Natural killer cell (primary cell): Measurements from ENCODE around the gene ADCY9. TPM values are rescaled to one million over a fixed set of nuclear protein-coding genes. Genes with fewer than 3 reads are reported as not detected.

Source experiments
- ATAC-seq, 3 donors: fragments of 150-1000 bp in 2 of 3; fragments of 200-7000 bp in 1 of 3; cut with Tn5 transposase; 1 replicate in 1 of 3; 2 replicates in 2 of 3; pipeline ENCODE4 v1.10.0; 2021; ENCODE audit warnings: mild to moderate bottlenecking in 2 of 3, moderate library complexity in 2 of 3
- DNase-seq, 2 donors: peaks; one replicate each; pipeline versions ENCODE4 v3.0.0 to v3.0.0-alpha.2; 2013 to 2021; ENCODE audit warnings: mixed read lengths in 1 of 2
- H3K27ac ChIP-seq: one replicate; pipeline ENCODE4 v1.5.1; 2013; ENCODE audit warnings: mild to moderate bottlenecking, low read length
- H3K27me3 ChIP-seq: one replicate; pipeline ENCODE4 v1.6.1; 2013; ENCODE audit warnings: low read length; ENCODE audit not compliant: control insufficient read depth, insufficient read depth
- H3K36me3 ChIP-seq: one replicate; pipeline ENCODE4 v1.6.1; 2013; ENCODE audit warnings: low read length; ENCODE audit not compliant: control insufficient read depth, insufficient read depth
- H3K4me1 ChIP-seq: one replicate; pipeline ENCODE4 v1.6.1; 2013; ENCODE audit warnings: low read length; ENCODE audit not compliant: control insufficient read depth, insufficient read depth
- H3K4me3 ChIP-seq: one replicate; pipeline ENCODE4 v1.5.1; 2013; ENCODE audit warnings: low read length
- H3K9me3 ChIP-seq: one replicate; pipeline ENCODE4 v1.6.1; 2013; ENCODE audit warnings: low read length; ENCODE audit not compliant: control insufficient read depth, insufficient read depth
- H3K27ac Mint-ChIP-seq, 2 donors: one replicate each; pipeline ENCODE4 v1.8.0; 2022; ENCODE audit warnings: mild to moderate bottlenecking in 2 of 2, mixed read lengths in 2 of 2, moderate library complexity in 1 of 2
- H3K27me3 Mint-ChIP-seq, 2 donors: one replicate each; pipeline ENCODE4 v1.8.0; 2022; ENCODE audit warnings: low read depth in 2 of 2, mixed read lengths in 2 of 2
- H3K36me3 Mint-ChIP-seq: one replicate; pipeline ENCODE4 v1.8.0; 2022; ENCODE audit warnings: mixed read lengths
- H3K4me1 Mint-ChIP-seq, 2 donors: one replicate each; pipeline ENCODE4 v1.8.0; 2022; ENCODE audit warnings: mixed read lengths in 2 of 2
- H3K4me3 Mint-ChIP-seq: one replicate; pipeline ENCODE4 v1.8.0; 2022; ENCODE audit warnings: mild to moderate bottlenecking, moderate library complexity, mixed read lengths
- H3K9me3 Mint-ChIP-seq, 2 donors: one replicate each; pipeline ENCODE4 v1.8.0; 2022; ENCODE audit warnings: mixed read lengths in 2 of 2
- WGBS: methylation state at CpG from one replicate; pipeline ENCODE4 v1.1.7; 2013; ENCODE audit warnings: missing lambda C conversion rate; ENCODE audit not compliant: insufficient coverage; 5-methylcytosine and 5-hydroxymethylcytosine counted together
- intact Hi-C: fragments of 100-400 bp; cut with micrococcal nuclease; formaldehyde crosslinking; loops from one replicate; pipeline ENCODE4 v1.14.2; 2022
- total RNA-seq, 4 donors: library from RNA; stranded (reverse); fragments of 120-200 nt in 1 of 4; gene quantifications; one replicate each; pipeline versions ENCODE4 v1.2.3 to v1.2.4, GENCODE V29; 2013 to 2022
- TF ChIP-seq, protein P1 (sequence below): fragments of 200-600 bp; IDR thresholded peaks from one replicate; pipeline ENCODE4 v1.8.0; 2022; ENCODE audit warnings: antibody characterized with exemption

The ADCY9 gene
- total RNA-seq, 3 donors from 2014 or later (not counting 1 experiment from before 2014, with no cell fraction given), result 28.0 to 52.4 (median 38.3) TPM

DNA sequence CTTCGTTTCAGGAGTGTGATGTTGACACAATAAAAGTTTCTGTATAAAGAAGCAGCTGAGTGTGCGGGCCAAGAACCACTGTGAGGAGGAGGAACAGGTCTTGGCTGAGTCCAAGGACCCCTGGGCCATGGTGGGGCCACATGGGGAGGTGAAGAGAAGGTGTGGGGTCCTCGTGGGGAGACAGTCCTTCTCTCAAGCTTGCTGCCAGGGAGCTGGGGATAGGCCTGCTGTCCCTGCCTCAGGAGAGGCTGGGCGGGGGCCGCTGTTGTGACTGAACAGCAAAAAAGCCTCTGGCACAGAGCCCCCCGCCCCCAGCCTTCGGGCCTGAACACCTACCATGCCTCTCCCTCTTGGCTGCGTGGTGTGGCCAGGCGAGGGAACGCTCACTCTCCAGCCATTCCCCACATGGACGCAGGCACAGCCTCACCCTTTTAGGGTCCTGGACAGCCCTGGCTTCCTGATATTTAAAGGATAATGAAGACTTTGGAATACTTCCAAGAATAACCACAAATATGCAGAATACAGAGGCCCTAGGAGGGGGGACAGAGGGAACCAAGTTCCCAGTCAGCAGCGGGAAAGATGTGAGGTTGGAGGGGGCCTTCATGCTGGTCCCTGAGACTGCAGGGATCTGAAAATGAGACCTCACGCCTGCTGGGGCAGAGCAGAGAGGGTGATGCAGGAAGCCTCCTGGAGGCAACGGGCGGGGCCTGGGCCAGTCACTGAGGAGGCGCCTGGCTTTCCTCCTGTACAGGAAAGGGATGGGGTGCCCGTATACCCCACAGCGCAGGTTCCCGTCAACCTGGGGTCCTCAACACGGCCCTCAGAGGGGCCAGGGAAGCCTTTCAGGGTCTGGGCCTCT is 135.8 kb downstream of the ADCY9 start:
- Histone ChIP-seq H3K36me3 (peaks cover 18% of the 10 kb centered on the region), H3K27ac (no peak overlapping the region), H3K27me3 (no peaks in the 10 kb centered on the region), H3K4me3 (no peak overlapping the region), H3K4me1 (peaks cover 10% of the 10 kb centered on the region), H3K9me3 (no peaks in the 10 kb centered on the region)
- peaks cover 8% of the 10 kb centered on the region for H3K36me3 Mint-ChIP-seq
- no peak overlapping the region for H3K4me3 Mint-ChIP-seq
- intact Hi-C loops, result loop anchor here (10.0 kb wide), 1 partner anchor 274 kb away; no protein-coding TSS in a partner anchor
- WGBS, result 93% methylated on average over 19 of the region's 20 CpGs
- no peak for ATAC-seq
- peaks cover 11 to 18% of the 10 kb centered on the region in 2 donors for H3K4me1 Mint-ChIP-seq
- no peak overlapping the region for H3K27ac Mint-ChIP-seq
- TF ChIP-seq, protein P1, sequence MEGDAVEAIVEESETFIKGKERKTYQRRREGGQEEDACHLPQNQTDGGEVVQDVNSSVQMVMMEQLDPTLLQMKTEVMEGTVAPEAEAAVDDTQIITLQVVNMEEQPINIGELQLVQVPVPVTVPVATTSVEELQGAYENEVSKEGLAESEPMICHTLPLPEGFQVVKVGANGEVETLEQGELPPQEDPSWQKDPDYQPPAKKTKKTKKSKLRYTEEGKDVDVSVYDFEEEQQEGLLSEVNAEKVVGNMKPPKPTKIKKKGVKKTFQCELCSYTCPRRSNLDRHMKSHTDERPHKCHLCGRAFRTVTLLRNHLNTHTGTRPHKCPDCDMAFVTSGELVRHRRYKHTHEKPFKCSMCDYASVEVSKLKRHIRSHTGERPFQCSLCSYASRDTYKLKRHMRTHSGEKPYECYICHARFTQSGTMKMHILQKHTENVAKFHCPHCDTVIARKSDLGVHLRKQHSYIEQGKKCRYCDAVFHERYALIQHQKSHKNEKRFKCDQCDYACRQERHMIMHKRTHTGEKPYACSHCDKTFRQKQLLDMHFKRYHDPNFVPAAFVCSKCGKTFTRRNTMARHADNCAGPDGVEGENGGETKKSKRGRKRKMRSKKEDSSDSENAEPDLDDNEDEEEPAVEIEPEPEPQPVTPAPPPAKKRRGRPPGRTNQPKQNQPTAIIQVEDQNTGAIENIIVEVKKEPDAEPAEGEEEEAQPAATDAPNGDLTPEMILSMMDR, result no peak
- no peaks in the 10 kb centered on the region for H3K27me3 Mint-ChIP-seq
- no peaks in the 10 kb centered on the region for H3K9me3 Mint-ChIP-seq
- no peak for DNase-seq

DNA sequence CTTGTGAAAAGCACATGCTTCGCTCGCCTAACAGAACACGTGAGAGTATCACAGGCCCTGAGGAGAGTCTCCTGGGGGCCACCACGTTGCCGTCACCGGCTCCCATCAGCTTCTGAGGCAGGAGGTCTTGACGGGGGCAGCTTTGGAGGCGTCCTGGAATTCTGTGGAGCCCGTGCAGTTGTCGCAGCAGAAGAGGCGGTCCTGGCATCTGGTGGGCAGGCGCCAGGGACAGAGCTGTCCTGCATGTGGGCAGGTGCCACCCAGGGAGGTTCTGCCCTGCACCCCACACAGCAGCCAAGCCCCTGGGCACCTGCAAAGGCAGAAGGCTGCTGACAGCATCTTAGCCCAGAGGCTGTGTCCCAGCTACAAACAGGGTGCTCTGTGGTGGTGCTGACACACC is 136.7 kb downstream of the ADCY9 start:
- Histone ChIP-seq H3K27ac (no peak overlapping the region), H3K4me1 (peaks cover 10% of the 10 kb centered on the region), H3K36me3 (peaks cover 18% of the 10 kb centered on the region), H3K27me3 (no peaks in the 10 kb centered on the region), H3K9me3 (no peaks in the 10 kb centered on the region), H3K4me3 (no peak overlapping the region)
- ATAC-seq, result no peak
- H3K36me3 Mint-ChIP-seq, result peaks cover 8% of the 10 kb centered on the region
- H3K27me3 Mint-ChIP-seq, result no peaks in the 10 kb centered on the region
- H3K4me1 Mint-ChIP-seq, result peaks cover 11 to 18% of the 10 kb centered on the region in 2 donors
- WGBS, result 94% methylated on average over 12 of the region's 12 CpGs
- no peak overlapping the region for H3K4me3 Mint-ChIP-seq
- intact Hi-C loops, result no loop called here
- TF ChIP-seq, protein P1, result no peak
- no peak for DNase-seq
- H3K27ac Mint-ChIP-seq, result no peak overlapping the region
- no peaks in the 10 kb centered on the region for H3K9me3 Mint-ChIP-seq

DNA sequence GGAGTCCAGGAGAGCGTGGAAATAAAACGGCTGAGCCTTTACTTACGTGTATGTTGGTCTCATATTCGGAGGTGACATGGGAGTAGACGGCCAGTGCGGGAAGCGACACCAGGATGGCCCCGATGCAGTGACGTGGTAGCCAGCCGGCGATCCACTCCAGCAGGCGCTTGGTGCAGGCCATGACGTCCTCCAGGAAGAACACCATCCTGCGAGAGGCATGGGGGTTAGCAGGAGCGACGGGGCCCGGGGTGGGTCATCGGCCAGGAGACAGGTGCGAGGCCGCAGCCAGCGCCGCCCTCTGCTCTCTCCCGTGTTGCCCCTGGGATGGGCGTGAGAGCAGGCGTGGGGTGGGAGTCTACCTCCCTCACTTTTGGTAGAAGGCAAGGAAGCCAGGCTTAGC is 137.2 kb downstream of the ADCY9 start:
- Histone ChIP-seq H3K4me3 (no peak overlapping the region), H3K27ac (no peak overlapping the region), H3K4me1 (peaks cover 10% of the 10 kb centered on the region), H3K9me3 (no peaks in the 10 kb centered on the region), H3K36me3 (peaks cover 18% of the 10 kb centered on the region), H3K27me3 (no peaks in the 10 kb centered on the region)
- TF ChIP-seq, protein P1, result no peak
- WGBS, result 97% methylated on average over 25 of the region's 25 CpGs
- Mint-ChIP-seq H3K27me3 (no peaks in the 10 kb centered on the region), H3K4me3 (no peak overlapping the region), H3K27ac (no peak overlapping the region), H3K36me3 (peaks cover 8% of the 10 kb centered on the region), H3K4me1 (peaks cover 11 to 14% of the 10 kb centered on the region in 2 donors), H3K9me3 (no peaks in the 10 kb centered on the region)
- ATAC-seq (no peak), DNase-seq (no peak)
- intact Hi-C loops, result no loop called here
